ENCODE results near the gene PLA2G2F.

DNA sequence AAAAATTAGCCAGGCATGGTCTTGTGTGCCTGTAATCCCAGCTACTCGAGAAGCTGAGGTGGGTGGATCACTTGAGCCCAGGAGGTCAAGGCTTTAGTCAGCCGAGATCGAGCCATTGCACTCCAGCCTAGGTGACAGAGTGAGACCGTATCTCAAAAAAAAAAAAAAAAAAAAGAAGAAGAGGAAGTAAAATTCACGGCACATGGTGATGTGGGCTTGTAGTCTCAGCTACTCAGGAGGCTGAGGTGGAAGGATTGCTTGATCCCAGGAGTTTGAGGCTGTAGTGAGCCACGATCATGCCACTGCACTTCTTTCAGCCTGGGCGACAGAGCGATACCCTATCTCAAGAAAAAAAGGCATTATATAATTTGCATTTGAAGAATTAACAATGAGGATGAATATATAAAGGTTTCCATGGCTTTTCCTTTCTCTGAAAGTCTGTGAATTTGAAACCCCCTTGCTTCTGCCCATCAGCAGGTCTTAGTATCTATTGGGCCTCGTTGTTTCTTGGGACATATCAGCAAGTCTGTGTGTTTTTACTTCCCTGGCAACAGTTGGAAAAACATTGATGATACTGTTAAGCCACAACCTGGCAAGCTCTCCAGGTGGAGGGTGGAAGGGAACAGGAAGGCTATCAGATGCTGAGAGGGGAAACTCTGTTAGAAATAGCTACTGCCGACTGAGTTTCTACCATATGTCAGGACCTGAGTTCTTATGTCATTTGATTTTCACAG is 15.2 kb upstream of the PLA2G2F start:
- TF ChIP-seq CTCF (IDR thresholded peaks at IDR 0.05) (no peak), POLR2A (IDR thresholded peaks at IDR 0.05; ENCODE audit: low read length) (no peak)
